Stimulated activated CD4-positive, alpha-beta T cell treated with anti-CD3 and anti-CD28 coated beads, Interleukin-2, amount 100 ng/mL, for 4 hours (primary cell): Measurements from ENCODE around the gene ZNF285.
A peak's percentile ranks its signal among the peaks of the same experiment; 100 is the strongest.
"Not testable (repeated sequence)": the region's sequence is repeated elsewhere in the genome, so short reads cannot be mapped to it uniquely, and the experiment has no call there.

Source experiments
- DNase-seq: peaks from one replicate; pipeline ENCODE4 v3.0.0-alpha.2; 2020; ENCODE audit warnings: low read depth

Gene ZNF285

DNA sequence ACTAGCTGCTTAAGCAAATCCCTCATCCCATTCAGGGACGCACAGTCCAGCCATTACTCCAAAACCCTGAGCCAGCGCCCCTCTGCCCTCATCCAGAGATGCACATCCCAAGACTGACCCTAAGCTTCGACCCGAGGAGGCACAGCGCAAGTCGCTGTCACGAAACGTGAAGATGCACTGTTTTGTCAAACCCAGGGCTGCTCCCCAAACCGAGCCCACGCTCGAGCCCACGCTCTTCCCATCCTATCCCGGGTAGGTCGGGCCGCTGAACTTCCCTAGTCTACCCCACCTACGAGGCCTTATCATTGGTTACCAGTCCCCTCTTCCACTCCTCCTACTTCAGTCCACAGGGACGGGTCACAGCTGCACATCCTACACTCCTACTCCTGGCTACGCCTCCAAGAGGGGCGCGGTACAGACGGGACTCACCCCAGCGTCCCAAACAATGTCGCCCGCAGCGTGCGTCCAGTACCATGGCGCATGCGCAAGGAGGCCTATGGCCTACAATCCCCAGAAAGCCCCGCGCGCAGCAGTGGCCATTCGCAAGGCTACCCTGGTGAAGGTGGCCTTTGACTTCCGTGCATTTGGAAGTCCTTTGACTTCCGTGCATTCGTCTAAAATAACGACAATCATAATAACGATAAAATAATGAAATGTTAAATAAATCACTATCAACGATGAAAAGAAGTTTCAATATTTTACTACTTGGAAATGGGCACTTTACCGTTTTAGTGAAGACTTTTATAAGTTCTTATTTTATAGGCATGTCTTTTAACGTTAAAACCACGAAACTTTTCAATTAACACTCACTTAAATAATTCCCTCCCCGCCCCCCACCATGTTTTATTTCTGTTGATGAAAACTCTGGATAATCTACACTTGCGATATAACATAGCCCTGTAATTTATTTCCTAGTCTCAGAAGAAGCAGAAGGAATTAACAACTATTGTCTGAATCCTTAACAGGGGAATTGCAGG is at the start of gene ZNF285:
ZNF285 (minus strand) TSS at position 470 of the 977 bp plus-strand sequence. CDS start 4,395 bp downstream, outside the sequence.
- peak; percentile 68 for DNase-seq

DNA sequence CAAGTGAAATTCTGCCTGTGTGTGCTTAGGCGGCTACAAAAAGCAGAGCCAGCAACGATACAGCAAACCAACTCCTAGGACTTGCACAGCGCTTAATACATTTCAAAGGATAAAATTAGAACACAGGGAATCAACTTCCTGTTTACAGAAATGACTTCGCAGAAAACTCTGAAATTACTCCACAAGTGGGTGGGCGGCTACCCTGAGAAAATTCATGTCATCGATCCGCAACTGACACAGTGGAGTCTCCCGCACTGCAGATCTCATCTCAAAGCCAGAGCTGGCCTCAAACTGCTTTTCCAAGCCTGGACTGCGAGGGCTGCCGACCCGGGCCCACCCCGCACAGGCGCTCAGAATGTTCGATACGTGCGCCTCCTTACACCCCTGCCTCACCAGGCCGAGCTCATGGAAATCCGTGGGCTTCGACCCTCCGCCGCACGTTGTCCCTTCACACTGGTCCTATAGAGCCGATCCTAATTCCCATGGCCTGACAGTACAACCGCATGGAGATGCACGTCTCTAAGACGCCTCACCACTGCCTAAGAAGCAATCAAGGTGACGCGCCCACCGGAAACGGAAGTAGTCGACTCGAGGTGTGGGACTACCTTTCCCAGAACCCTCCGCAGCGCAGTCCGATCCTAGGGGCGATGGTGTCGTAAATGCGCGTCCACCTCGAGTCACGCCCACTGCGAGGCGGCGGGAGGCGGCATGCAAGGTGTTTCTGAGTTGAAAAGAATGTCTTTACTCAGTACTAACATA is 46.7 kb upstream of the ZNF285 start, which contains the start of gene ZNF229:
ZNF229 (minus strand) TSS at position 557 of the 759 bp plus-strand sequence. CDS start 5,625 bp downstream, outside the sequence.
- peak; percentile 56 for DNase-seq

DNA sequence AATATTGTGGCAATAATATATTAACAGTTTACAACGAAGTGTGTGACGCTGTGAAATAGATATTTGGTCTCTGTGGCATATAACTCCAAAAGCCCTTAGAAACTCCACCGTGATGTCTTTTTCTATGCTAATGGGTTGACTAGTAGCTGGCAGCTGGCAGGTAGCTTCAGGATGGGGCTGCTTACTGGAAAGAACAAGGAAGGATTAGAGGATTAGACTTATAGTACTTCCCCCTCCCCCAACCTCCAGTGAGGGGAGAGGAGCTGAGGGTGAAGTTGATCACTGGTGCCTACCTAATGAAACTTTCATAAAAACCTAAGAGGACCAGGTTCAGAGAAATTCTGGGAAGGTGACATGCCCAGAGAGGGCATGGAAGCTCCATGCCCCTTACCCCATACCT is 37.0 kb upstream of the ZNF285 start:
- no peak for DNase-seq

DNA sequence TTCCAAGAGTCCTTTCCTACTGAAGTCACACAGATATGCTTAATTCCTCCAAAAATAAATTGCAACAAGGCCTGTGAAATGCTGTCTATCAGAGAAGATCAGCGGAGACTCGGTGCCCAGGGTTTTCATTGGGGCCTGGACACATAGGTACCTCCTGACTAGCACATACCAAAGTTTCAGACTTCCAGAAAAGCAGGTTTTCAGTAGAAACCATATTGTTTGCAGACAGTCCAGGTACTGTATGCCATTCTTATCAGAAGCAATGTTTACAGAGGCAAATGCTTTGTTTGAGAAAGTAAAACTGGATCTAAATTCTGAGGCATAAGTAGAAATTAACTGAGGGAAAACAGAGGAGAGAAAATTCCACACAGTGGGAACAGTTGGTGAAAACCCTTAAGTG is 34.0 kb upstream of the ZNF285 start:
- no peak for DNase-seq

DNA sequence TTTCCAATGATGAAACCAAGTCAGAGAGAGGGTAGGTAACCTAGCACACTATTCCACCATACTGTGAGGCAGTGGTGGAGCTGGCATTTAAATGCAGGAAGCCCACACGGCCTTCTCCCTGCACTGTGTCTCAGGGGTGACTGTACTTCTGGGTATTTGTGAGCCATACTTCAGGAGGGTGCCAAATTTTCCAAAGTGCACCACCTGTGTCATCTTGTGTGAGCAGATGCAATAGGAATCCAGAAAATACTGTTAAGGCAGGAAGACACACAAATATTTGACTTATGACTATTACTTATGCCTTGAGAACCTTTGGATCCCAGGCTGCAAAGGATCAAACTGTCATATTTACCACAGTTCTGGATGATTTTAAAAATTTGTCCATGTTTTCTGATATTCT is 29.5 kb upstream of the ZNF285 start:
- no peak for DNase-seq

DNA sequence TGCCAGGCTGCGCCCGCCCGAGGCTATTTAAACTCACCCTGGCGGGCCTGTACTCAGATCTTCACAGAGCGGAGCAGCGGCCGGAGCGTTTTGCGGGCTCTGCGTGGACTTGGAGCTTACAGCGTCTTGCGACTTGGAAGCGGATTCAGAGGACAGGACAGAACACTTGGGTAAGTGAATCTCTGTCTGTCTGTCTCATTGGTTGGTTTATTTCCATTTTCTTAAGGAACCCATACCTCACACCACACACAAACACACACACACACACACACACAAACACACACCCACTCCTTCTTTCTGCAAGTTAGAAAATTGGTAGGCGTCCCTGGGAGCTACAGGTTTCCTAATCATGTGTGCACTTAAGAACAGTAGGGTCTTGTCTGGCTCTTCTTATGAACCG is 14.1 kb upstream of the ZNF285 start:
- DNase-seq: not testable (repeated sequence)

DNA sequence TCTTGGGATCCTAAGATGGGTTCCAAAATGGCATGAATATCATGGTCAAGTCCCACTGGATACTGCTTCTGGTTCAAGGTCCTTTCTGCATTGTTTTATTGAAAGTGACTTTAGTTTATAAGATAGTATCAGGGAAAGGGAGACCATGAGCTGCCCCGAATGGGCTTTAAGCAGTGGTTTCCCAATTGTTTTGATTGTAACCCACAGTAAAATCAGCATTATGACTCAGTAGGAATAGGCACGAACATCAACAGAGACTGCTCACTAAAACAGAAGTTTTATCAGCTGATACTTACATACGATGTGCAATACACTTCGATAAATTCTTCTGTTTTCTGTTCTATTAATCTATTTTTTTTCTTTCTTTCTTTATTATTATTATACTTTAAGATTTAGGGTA is 12.1 kb downstream of the ZNF285 start:
- DNase-seq: not testable (repeated sequence)

DNA sequence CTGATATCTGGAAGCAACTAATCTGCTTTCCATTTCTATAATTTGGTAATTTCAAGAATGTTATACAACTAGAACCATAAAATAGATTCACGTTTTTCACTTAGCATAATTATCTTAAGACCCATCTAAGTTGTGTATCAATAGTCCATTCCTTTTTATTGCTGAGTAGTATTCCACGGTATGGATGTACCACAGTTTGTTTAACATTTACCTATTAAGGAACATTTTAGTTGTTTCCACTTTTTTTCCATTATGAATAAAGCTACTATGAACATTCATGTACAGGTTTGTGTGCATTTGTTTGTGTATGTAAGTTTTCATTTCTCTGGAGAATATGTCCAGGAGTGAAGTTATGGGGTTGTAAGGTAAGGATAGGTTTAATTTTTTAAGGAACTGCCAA is 26.6 kb downstream of the ZNF285 start:
- DNase-seq: no peak

DNA sequence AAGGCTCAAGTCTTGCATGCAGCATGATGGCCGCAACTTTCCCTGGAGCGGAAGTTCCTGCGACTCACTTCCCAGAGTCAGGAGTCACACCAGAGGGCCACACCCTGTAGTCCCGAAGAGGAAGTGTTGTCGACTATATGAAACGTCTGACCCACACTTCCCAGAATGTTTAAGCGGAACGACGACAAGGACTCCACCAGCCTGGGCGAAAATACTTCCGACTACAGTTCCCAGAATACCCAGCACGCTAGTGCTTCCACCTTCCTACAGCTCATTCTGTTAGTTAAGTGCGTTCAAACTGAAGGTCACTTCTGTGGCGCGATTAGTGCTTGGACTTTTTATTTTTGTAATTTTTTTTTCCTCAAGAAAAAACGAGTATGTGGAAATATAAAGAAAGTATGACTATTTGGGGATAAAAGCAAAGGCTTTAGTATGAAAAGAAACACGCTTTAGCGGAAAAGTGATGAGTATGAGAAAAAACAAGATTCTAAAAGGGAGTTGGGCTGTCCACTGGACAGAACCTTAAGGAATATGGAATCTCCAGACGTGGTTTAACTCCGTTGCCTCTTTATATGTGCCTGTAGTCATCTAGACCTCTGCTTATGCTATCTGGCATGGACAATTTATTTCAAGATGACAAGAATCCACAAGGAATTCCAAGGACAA is 29.5 kb downstream of the ZNF285 start:
- no peak for DNase-seq

DNA sequence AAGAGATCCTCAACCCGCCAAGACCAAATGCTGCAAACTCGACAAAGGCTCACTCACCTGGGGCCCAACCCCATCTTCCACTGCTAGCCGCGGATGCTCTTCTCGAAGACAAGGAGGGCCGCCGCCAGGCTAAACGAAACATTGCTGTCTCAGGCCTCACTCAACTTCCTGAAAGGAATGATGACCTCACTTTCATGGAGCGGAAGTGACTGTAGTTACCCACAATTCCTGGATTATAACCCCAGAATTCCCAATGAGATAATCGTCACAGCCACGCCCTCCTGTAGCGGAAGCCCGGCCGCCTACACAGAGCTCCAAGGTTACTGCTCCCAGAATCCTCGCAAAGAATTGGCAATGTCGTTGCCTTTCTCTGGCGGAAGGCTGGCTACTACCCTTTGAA is 34.4 kb downstream of the ZNF285 start:
- DNase-seq: no peak

DNA sequence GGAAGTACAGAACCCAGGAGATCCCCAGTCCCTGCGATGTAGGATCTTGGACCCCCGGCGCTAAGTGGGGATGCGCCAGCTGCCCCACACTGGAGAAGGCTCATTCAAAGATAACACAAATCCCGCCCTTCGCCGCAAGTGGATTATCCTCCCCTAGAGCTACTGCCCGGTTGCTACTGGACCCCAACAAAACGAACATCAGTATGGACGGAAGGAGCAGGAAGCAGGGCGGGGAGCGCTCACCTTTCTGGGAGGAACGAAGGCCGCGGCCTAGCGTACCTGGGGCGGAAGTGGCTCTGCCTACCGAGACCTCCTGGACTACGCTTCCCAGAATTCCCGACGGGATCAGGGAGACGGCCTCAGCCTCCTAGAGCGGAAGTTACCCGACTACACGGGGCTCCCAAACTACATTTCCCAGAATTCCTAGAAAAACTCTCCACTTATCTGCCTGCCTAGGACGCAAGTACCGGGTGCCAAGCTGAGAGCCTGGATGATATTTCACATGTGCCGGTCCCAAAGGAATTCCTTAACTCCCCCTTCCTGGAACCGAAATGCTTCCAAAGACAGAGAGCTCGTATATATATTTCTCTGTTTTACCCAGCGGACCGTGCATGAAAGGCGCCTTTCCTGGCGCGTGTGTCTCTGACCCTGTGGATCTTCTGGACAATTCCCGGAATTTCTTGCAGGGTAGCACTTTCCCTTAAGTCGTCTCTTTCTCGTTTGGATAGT is 44.9 kb downstream of the ZNF285 start, which contains the start of gene ZNF112:
ZNF112 (minus strand) TSS at position 298 of the 729 bp plus-strand sequence. CDS start 16,141 bp downstream, outside the sequence.
- DNase-seq: no peak

DNA sequence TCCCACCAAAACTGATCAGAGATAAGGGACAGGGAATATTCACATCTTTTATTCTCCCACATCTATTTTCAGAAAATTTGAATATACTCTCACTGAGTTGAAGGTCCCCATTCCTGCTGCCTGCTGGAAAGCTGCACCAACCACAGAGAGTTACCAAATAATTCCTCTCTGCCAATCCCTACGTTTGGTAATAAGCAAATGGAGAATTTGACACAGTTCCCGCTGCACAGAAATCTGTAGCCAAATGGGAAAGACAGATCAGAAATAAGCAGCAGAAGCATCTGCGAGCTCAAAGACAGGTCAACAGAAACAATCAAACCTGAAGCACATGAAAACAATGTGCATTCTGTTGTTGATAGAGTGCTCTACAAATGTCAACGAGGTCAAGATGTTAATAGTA is 54.9 kb downstream of the ZNF285 start:
- DNase-seq: no peak

DNA sequence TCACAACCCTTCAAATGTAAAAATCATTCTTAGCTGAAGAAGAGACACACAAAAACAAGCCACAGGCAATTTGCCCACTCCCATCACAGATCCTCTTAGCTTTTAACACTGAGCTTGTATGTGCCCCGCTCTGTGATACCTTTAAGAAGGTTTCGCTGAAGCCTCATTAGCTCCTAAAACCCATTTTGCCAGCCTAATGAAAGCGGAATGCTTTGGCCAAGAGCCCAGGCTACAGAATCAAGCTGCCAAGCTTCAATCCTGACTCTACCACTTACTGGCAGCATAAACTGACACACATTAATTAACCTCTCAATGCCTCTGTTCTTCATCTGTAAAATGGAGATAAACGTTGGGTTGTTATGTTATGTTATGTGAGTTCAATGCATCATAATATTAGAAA is 55.4 kb downstream of the ZNF285 start:
- no peak for DNase-seq

DNA sequence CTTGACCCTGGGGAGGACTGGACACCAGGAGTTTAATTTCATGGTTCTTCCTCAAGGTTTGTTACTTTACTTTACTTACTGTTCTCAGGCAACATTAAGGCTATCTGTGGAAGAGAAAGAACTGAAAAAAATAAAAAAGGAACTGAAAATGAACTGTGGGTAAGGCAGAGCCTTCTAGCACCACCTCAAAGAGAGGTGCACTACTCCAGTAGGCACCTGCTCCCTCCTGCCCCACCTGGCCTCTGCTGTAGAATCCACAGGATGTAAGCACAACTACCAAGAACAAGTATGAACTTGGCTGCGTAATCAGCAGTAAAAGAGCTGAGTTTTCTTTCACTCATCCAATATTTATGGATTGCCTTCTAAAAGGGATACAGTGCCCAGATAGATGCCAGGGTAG is 57.2 kb downstream of the ZNF285 start:
- no peak for DNase-seq

DNA sequence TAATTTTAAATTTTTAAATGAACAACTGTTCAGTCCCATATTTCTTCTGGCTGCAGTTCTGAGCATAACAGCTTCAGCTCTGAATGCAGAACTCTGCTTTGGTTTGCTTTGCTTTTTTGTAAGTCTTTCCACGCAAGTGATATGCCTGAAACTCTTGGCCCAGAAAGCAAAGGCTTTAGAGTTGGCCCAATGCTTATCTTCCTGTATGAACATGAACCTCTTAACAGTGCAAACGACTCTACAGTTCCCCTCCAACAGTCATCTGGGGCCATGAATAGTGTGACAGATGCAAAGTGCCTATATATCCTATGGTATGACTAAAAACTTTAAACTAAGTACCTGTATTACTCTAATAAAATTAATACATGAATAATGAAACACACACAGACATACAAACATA is 59.6 kb downstream of the ZNF285 start:
- no peak for DNase-seq

DNA sequence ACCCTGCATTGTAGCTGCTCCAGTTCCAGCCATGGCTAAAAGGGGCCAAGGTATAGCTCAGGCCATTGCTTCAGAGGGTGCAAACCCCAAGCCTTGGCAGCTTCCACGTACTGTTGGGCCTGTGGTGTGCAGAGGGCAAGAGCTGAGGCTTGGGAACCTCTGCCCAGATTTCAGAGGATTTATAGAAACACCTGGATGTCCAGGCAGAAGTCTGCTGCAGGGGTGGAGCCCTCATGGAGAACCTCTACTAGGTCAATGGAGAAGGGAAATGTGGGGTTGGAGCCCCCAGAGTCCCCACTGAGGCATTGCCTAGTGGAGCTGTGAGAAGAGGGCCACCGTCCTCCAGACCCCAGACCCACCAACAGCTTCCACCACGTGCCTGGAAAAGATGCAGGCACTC is 66.8 kb downstream of the ZNF285 start:
- DNase-seq: not testable (repeated sequence)
